Esophagus (tissue), 2 donors: ENCODE measurements around the gene TNFAIP1. TPM values are rescaled to one million over a fixed set of nuclear protein-coding genes. Genes with fewer than 3 reads are reported as not detected.
A peak's percentile ranks its signal among the peaks of the same experiment; 100 is the strongest.

Source experiments
- H3K27ac ChIP-seq, 2 donors: one replicate each; pipeline ENCODE4 v1.5.1; 2013; ENCODE audit warnings: low read depth in 2 of 2, mild to moderate bottlenecking in 2 of 2, inconsistent platforms in 1 of 2, low read length in 1 of 2, moderate library complexity in 1 of 2
- H3K27me3 ChIP-seq, 2 donors: one replicate each; pipeline ENCODE4 v1.6.1; 2013; ENCODE audit warnings: low read length in 2 of 2, control low read depth in 1 of 2, mild to moderate bottlenecking in 1 of 2; ENCODE audit not compliant: insufficient read depth in 2 of 2, control insufficient read depth in 1 of 2
- H3K36me3 ChIP-seq, 2 donors: one replicate each; pipeline ENCODE4 v1.6.1; 2013; ENCODE audit warnings: low read length in 1 of 2; ENCODE audit not compliant: control insufficient read depth in 2 of 2, insufficient read depth in 2 of 2
- H3K4me1 ChIP-seq, 2 donors: one replicate each; pipeline ENCODE4 v1.6.1; 2013; ENCODE audit warnings: low read length in 1 of 2; ENCODE audit not compliant: control insufficient read depth in 2 of 2, insufficient read depth in 2 of 2
- H3K4me3 ChIP-seq, 2 donors: one replicate each; pipeline ENCODE4 v1.5.1; 2013; ENCODE audit warnings: low read length in 2 of 2, mild to moderate bottlenecking in 2 of 2, low read depth in 1 of 2, moderate library complexity in 1 of 2
- H3K9me3 ChIP-seq, 2 donors: one replicate each; pipeline ENCODE4 v1.6.1; 2013; ENCODE audit warnings: mild to moderate bottlenecking in 2 of 2, low read depth in 1 of 2, low read length in 1 of 2, moderate library complexity in 1 of 2; ENCODE audit not compliant: control insufficient read depth in 2 of 2, insufficient read depth in 1 of 2
- WGBS, 2 donors: extraction: QIAGEN DNeasy Blood & Tissue Kit; methylation state at CpG; one replicate each; pipeline ENCODE4 v1.1.7; 2013; 5-methylcytosine and 5-hydroxymethylcytosine counted together
- polyA plus RNA-seq, 2 donors: library from polyadenylated mRNA; stranded (reverse); fragments of 200-250 nt; gene quantifications; one replicate each; pipeline ENCODE4 v1.2.3, GENCODE V29; 2013
- donor health status: healthy with polysubstance abuse.
- donor health status: Bipolar disorder and iron deficiency.

The TNFAIP1 gene
- polyA plus RNA-seq, 2 donors = 9.7 to 22.6 TPM

- H3K4me1 ChIP-seq = peaks cover 0 to 3% of the 10 kb centered on the region in 2 donors
- peaks cover 18 to 29% of the 10 kb centered on the region in 2 donors for H3K36me3 ChIP-seq
- H3K27me3 ChIP-seq = no peaks in the 10 kb centered on the region
- H3K9me3 ChIP-seq = no peaks in the 10 kb centered on the region
- H3K4me3 ChIP-seq = peak overlapping the region; percentile 77 to 93
- 3 to 4% methylated on average over 4 of the region's 4 CpGs for WGBS, 2 donors
- peak overlapping the region; percentile 62 to 83 for H3K27ac ChIP-seq
Measured at GRCh38 chr17:28357901-28358197, 22.3 kb downstream of the TNFAIP1 start.

DNA sequence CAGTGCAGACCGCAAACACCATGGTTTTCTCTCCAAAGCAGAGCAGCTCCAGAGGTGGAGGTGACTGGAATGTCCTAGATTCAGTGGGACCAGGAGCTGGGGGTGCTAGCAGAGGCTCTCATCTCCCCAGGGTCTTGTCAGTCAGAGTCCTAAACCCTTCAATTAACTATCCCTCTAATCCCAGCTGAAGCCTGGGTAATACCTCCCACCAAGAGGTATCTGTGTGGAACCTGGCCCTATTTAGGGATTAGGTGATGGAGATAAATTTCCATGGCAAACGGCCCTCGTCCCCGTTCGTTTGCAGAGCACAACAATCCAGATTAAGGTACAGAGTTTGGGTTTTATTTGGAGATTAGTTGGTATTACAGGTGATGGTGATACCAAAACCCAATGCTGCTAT lies 27.6 kb downstream of the TNFAIP1 start:
- Histone ChIP-seq H3K27me3 (no peaks in the 10 kb centered on the region), H3K4me1 (no peaks in the 10 kb centered on the region), H3K4me3 (no peak overlapping the region), H3K9me3 (no peaks in the 10 kb centered on the region), H3K27ac (no peak overlapping the region), H3K36me3 (peaks cover 15 to 24% of the 10 kb centered on the region in 2 donors)
- 82 to 86% methylated on average over 5 of the region's 5 CpGs for WGBS, 2 donors

DNA sequence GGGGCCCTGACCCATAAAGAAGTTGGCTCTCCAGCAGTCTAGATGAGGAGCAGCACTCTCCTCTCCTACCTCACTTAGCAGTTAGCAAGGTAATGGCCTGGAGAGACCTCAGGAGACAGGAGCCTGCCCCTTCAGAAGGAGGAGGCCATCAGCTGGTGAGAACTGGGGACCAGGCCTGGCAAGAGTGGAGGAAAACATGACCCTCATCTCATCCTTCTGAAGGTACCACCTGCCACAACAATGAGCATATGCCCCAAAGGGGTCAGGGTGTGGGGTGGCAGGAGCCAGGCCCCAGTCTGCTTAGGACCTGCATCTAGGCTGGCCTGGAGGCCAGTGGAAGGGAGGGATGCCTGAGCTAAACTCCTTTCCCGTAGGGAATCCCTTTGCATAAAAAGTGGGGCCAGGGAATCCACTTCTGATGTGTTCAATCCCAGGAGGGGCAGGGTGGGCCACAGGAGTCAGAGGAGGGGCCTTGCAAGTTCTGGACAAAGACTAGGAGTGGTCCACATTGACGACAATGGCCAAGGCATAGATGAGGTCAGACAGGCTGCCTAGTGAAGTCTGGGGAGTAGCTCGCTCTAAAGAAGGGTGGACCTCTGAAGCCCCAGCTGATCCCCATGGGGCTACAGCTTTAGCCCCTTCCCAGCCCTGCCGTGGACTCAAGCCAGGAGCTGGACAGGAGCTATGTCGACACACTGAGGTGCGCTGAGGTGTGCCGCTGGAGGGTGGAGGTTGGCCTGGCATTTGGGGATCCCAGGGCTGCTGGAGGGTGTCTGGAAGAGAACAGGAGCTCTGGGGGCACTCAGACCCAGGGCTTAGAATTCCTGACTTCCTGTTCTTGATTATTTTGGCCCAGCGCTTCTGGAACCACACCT lies 28.5 kb downstream of the TNFAIP1 start:
- no peaks in the 10 kb centered on the region for H3K27me3 ChIP-seq
- 87 to 89% methylated on average over 8 of the region's 8 CpGs for WGBS, 2 donors
- no peak overlapping the region for H3K27ac ChIP-seq
- peaks cover 15 to 24% of the 10 kb centered on the region in 2 donors for H3K36me3 ChIP-seq
- H3K4me3 ChIP-seq = no peak overlapping the region
- H3K9me3 ChIP-seq = no peaks in the 10 kb centered on the region
- H3K4me1 ChIP-seq = no peaks in the 10 kb centered on the region

DNA sequence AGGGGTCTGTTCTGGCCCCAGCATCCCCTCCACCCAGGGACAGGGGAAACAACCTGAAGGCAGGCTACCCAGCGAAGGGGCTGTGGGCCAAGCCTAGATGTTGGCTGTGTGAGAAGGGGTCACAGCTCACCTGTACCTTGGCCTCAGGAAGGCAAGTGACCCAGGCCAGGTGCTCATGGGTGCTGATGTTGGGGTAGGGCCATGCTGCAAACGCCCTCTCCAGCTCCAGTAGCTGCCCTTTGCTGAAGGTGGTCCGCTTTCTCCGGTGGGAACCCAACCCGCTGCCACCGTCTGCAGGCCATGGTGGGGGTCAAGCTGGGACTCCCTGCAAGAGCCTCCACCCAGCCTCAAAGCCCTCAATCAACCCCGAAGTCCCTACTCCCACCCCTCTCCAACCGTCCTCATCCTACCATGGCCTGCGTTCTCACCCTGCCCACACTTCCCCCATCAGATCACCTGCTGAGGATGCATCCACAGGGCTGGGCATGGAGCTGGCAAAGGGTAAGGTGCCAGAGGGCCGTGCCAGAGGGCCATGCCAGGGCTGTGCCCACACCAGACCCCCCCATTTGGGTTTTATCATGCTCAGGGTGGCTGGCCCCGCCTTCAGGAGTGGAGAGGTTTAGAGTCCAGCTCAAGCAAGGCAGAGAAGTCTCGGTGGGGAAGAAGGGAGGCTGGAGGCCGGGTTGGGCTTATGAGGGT lies 29.3 kb downstream of the TNFAIP1 start, which contains the start of gene SEBOX:
SEBOX (minus strand) TSS at position 535 of the 699 bp plus-strand sequence; CDS start at position 487, 48 bp downstream.
- Histone ChIP-seq H3K9me3 (no peaks in the 10 kb centered on the region), H3K27me3 (no peaks in the 10 kb centered on the region), H3K27ac (no peak within 1 kb of the TSS), H3K36me3 (peaks cover 15 to 24% of the 10 kb centered on the region in 2 donors), H3K4me1 (no peaks in the 10 kb centered on the region), H3K4me3 (no peak within 1 kb of the TSS)
- 90 to 92% methylated on average over 12 to 13 of the region's 13 CpGs for WGBS, 2 donors

DNA sequence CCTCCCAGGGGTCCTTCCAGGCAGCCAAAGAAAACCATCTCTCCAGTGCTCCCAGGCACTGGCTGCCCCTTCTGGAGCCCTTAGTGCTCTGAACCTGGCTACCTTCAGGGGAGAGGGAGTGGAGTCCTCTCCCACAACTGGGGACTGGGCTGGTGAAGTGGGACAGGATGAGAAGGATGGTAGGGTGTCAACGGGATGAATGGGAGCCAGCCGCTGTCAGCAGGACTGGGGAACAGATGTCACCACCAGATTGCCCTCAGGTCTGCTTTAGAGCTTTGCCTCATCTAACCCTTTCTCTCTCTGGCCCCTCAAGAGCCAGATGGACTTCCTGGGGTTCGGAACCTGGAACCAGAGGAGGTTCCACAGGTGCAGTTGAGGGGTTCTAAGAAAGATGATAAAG lies 29.9 kb downstream of the TNFAIP1 start:
- Histone ChIP-seq H3K27ac (no peak overlapping the region), H3K4me3 (no peak overlapping the region), H3K4me1 (no peaks in the 10 kb centered on the region), H3K27me3 (no peaks in the 10 kb centered on the region), H3K9me3 (no peaks in the 10 kb centered on the region), H3K36me3 (peaks cover 9 to 20% of the 10 kb centered on the region in 2 donors)
- 84 to 92% methylated on average over 3 of the region's 3 CpGs for WGBS, 2 donors

- Histone ChIP-seq H3K9me3 (no peaks in the 10 kb centered on the region), H3K4me3 (no peak overlapping the region), H3K27ac (no peak overlapping the region), H3K27me3 (no peaks in the 10 kb centered on the region), H3K4me1 (peaks cover 0 to under 1% of the 10 kb centered on the region in 2 donors), H3K36me3 (peaks cover 0 to 12% of the 10 kb centered on the region in 2 donors)
- WGBS, 2 donors = 70 to 90% methylated on average over 1 of the region's 1 CpG
Measured at GRCh38 chr17:28366605-28367004, 31.0 kb downstream of the TNFAIP1 start.

DNA sequence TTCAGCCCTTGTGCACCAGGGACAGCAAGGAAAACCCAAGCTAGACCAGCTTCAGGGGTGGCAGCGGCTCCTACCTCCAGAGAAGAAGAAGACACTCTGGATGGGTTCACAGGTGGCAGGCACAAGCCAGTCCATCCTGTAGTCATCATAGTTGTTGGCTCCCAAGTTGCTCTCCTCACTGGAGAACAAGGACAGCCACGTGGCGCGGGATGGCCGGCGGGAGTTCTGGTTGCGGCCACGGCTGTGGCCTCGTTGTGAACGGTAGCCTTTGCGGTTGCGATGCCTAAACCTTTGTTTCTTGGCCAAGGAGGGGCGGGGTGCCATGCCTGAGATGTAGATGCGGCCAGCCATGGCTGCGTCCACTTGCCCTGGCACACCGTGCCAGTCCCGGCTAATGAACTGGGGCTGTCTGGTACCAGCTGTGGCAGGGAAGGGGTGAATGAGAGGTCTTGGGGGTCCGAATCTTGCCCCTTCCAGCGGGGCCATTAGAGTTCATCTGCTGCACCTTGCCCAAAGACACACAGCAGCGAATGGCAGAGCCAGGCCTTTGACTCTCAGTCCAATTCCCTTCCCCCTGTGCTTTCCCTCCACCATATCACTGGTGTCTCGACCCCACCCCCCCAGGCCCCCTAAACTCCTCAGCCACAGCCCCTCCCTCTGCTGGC lies 32.2 kb downstream of the TNFAIP1 start:
- H3K36me3 ChIP-seq = peaks cover 0 to 8% of the 10 kb centered on the region in 2 donors
- H3K4me3 ChIP-seq = no peak overlapping the region
- no peaks in the 10 kb centered on the region for H3K9me3 ChIP-seq
- H3K27me3 ChIP-seq = no peaks in the 10 kb centered on the region
- WGBS, 2 donors = 86 to 89% methylated on average over 21 of the region's 21 CpGs
- H3K4me1 ChIP-seq = peaks cover 6 to 13% of the 10 kb centered on the region in 2 donors
- H3K27ac ChIP-seq = no peak overlapping the region

- WGBS, 2 donors = 52 to 69% methylated on average over 5 of the region's 5 CpGs
- H3K27me3 ChIP-seq = no peaks in the 10 kb centered on the region
- H3K4me3 ChIP-seq = no peak overlapping the region
- peaks cover 0 to 7% of the 10 kb centered on the region in 2 donors for H3K36me3 ChIP-seq
- no peak overlapping the region for H3K27ac ChIP-seq
- H3K4me1 ChIP-seq = peaks cover 10 to 14% of the 10 kb centered on the region in 2 donors
- H3K9me3 ChIP-seq = no peaks in the 10 kb centered on the region
Measured at GRCh38 chr17:28368306-28368831, 32.8 kb downstream of the TNFAIP1 start.

DNA sequence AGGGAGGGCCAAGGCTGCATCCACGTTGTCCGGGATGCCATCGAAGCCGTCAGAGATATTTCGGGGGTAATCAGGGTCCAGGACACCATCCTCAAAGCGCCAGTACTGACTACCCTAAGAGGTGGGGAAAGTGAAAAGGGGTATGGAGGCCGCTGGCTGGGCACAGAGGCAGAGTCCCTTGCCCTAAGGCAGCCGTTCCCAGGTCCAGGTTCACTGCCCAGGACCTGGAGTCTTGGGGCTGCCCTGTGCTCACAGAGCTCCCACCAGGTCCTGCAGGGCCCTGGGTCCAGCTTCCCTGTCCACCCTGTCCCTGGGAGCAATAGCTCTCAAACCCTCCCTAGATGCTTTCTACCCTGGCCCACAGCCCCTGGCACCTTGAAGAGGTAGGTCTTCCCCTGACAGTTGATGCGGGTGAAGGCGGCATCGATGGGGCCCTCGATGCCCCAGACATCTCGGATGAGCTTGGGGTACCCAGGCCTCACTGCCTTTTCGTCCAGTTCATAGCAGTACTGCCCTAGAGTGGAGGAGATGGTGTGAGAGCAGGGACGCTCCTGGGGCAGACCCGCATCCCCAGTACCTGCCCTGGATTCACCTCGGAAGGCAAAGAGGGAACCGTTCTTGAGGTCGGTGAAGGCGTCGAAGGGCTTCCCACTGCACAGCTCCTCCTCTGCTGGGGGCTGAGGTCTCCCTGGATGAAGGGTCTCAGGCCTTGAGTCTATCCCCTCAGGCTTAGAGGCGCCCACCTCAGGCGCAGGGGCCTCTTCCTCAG lies 33.5 kb downstream of the TNFAIP1 start:
- Histone ChIP-seq H3K9me3 (no peaks in the 10 kb centered on the region), H3K36me3 (peaks cover 0 to 2% of the 10 kb centered on the region in 2 donors), H3K27ac (no peak overlapping the region), H3K4me3 (no peak overlapping the region), H3K27me3 (no peaks in the 10 kb centered on the region), H3K4me1 (peaks cover 10 to 14% of the 10 kb centered on the region in 2 donors)
- 89% methylated on average over 23 of the region's 23 CpGs for WGBS, 2 donors
